HepG2 (cell line): ENCODE measurements around the gene CSTB. TPM values are rescaled to one million over a fixed set of nuclear protein-coding genes. Genes with fewer than 3 reads are reported as not detected.
A peak's percentile ranks its signal among the peaks of the same experiment; 100 is the strongest.

Experiments used
- ATAD3A ChIP-seq: sonication (generic); formaldehyde crosslinking; IDR thresholded peaks from 2 replicates; pipeline ENCODE4 v1.4.0; 2020; ENCODE audit warnings: missing genetic modification reagents
- BHLHE40 ChIP-seq: IDR thresholded peaks from 2 replicates; pipeline ENCODE4 v1.6.1; 2011; ENCODE audit warnings: low read length, improper control_type of control experiment
- GZF1 ChIP-seq: sonication (generic); formaldehyde crosslinking; IDR thresholded peaks from 2 replicates; pipeline ENCODE4 v1.5.1; 2020; ENCODE audit warnings: mild to moderate bottlenecking, missing genetic modification reagents
- HNF4A ChIP-seq: sonication (generic); formaldehyde crosslinking; IDR thresholded peaks from 2 replicates; pipeline ENCODE4 v1.4.0; 2020; ENCODE audit warnings: missing genetic modification reagents
- JUNB ChIP-seq: sonication (generic); formaldehyde crosslinking; IDR thresholded peaks from 2 replicates; pipeline ENCODE4 v1.8.0; 2022; ENCODE audit warnings: missing genetic modification reagents, mild to moderate bottlenecking, borderline replicate concordance
- KLF9 ChIP-seq: IDR thresholded peaks from 2 replicates; pipeline ENCODE4 v1.6.1; 2016; ENCODE audit warnings: low read depth
- MAF1 ChIP-seq: sonication (generic); formaldehyde crosslinking; IDR thresholded peaks from 2 replicates; pipeline ENCODE4 v1.5.0; 2020; ENCODE audit warnings: missing genetic modification reagents, borderline replicate concordance
- MIER3 ChIP-seq: IDR thresholded peaks from 2 replicates; pipeline ENCODE4 v1.6.1; 2016; ENCODE audit warnings: missing compliant biosample characterization, borderline replicate concordance
- POLR2A ChIP-seq, 2 experiments: IDR thresholded peaks; 2 replicates each; pipeline ENCODE4 v1.6.1; 2011; ENCODE audit warnings: low read depth in 2 of 2, low read length in 2 of 2, mild to moderate bottlenecking in 1 of 2, moderate library complexity in 1 of 2; ENCODE audit not compliant: insufficient read depth in 1 of 2
- RCOR2 ChIP-seq: IDR thresholded peaks from 2 replicates; pipeline ENCODE4 v1.6.1; 2016; ENCODE audit warnings: missing biosample characterization, missing genetic modification reagents
- SALL2 ChIP-seq: sonication (generic); formaldehyde crosslinking; IDR thresholded peaks from 2 replicates; pipeline ENCODE4 v1.8.1; 2023; ENCODE audit warnings: mild to moderate bottlenecking, missing genetic modification reagents, inconsistent platforms
- SSRP1 ChIP-seq: IDR thresholded peaks from 2 replicates; pipeline ENCODE4 v1.6.1; 2016; ENCODE audit warnings: control low read depth
- TEAD2 ChIP-seq: sonication (generic); formaldehyde crosslinking; IDR thresholded peaks from 2 replicates; pipeline ENCODE4 v1.9.0; 2021; ENCODE audit warnings: missing genetic modification reagents
- ZBTB8A ChIP-seq: sonication (generic); formaldehyde crosslinking; IDR thresholded peaks from 2 replicates; pipeline ENCODE4 v1.4.0; 2020; ENCODE audit warnings: mild to moderate bottlenecking, low read depth, missing genetic modification reagents, borderline replicate concordance
- ZFAT ChIP-seq: sonication (generic); formaldehyde crosslinking; conservative IDR thresholded peaks from 2 replicates; pipeline ENCODE4 v1.8.1; 2023; ENCODE audit warnings: missing genetic modification reagents, inconsistent platforms
- ZFP36 ChIP-seq: fragments of 150-350 bp; IDR thresholded peaks from 2 replicates; pipeline ENCODE4 v1.6.1; 2018; ENCODE audit warnings: borderline replicate concordance, low read length, low read depth; ENCODE audit not compliant: partially characterized antibody
- ZNF343 ChIP-seq: sonication (generic); formaldehyde crosslinking; IDR thresholded peaks from 2 replicates; pipeline ENCODE4 v1.4.0; 2020; ENCODE audit warnings: mild to moderate bottlenecking, missing genetic modification reagents
- ZNF350 ChIP-seq: sonication (generic); formaldehyde crosslinking; IDR thresholded peaks from 2 replicates; pipeline ENCODE4 v1.4.0; 2020; ENCODE audit warnings: mild to moderate bottlenecking, low read depth, missing genetic modification reagents, borderline replicate concordance
- ZNF430 ChIP-seq: sonication (generic); formaldehyde crosslinking; IDR thresholded peaks from 2 replicates; pipeline ENCODE4 v1.9.0; 2021; ENCODE audit warnings: mild to moderate bottlenecking, missing genetic modification reagents
- ZNF766 ChIP-seq: sonication (generic); formaldehyde crosslinking; IDR thresholded peaks from 2 replicates; pipeline ENCODE4 v1.5.0; 2020; ENCODE audit warnings: missing genetic modification reagents, borderline replicate concordance
- ZNF772 ChIP-seq: sonication (generic); formaldehyde crosslinking; IDR thresholded peaks from 2 replicates; pipeline ENCODE4 v1.5.0; 2020; ENCODE audit warnings: mild to moderate bottlenecking, missing genetic modification reagents
- polyA plus RNA-seq, 8 experiments: library from polyadenylated mRNA; depleted of rRNA in 3 of 8; stranded (reverse) in 7 of 8; unstranded in 1 of 8; fragments of >200 nt; fragmentation: Illumina TruSeq in 4 of 8; extraction: Trizol in 4 of 8; gene quantifications; 2 replicates each; pipeline versions ENCODE4 v1.2.1 to v1.2.3, GENCODE V29; 2011 to 2016; ENCODE audit warnings: low read depth in 4 of 8, missing spikeins in 1 of 8, mixed read lengths in 1 of 8; ENCODE audit not compliant: insufficient read depth in 1 of 8
- total RNA-seq, 5 experiments: library from RNA; depleted of rRNA; stranded (reverse); fragments of >200 nt; fragmentation: Illumina TruSeq; extraction: Trizol; gene quantifications; 2 replicates each; pipeline ENCODE4 v1.2.3, GENCODE V29; 2016; ENCODE audit warnings: low read depth in 1 of 5
- TF ChIP-seq, protein P1 (sequence below): sonication (generic); formaldehyde crosslinking; IDR thresholded peaks from 2 replicates; pipeline ENCODE4 v1.5.0; 2020; ENCODE audit warnings: missing genetic modification reagents
- TF ChIP-seq, protein P2 (sequence below): sonication (generic); formaldehyde crosslinking; IDR thresholded peaks from 2 replicates; pipeline ENCODE4 v1.5.1; 2020; ENCODE audit warnings: missing genetic modification reagents, mild to moderate bottlenecking, borderline replicate concordance
- TF ChIP-seq, protein P3 (sequence below): sonication (generic); formaldehyde crosslinking; IDR thresholded peaks from 2 replicates; pipeline ENCODE4 v1.4.0; 2020; ENCODE audit warnings: low read depth, mild to moderate bottlenecking, missing genetic modification reagents
- TF ChIP-seq, protein P4 (sequence below): IDR thresholded peaks from 2 replicates; pipeline ENCODE4 v1.6.1; 2016; ENCODE audit warnings: mild to moderate bottlenecking, missing biosample characterization, missing genetic modification reagents

Gene CSTB
- total and polyA plus RNA-seq, 2 of the 13 experiments (the other 11 are each of a cell fraction or from before 2014, with no cell fraction given): 11.7 to 94.1 TPM

DNA sequence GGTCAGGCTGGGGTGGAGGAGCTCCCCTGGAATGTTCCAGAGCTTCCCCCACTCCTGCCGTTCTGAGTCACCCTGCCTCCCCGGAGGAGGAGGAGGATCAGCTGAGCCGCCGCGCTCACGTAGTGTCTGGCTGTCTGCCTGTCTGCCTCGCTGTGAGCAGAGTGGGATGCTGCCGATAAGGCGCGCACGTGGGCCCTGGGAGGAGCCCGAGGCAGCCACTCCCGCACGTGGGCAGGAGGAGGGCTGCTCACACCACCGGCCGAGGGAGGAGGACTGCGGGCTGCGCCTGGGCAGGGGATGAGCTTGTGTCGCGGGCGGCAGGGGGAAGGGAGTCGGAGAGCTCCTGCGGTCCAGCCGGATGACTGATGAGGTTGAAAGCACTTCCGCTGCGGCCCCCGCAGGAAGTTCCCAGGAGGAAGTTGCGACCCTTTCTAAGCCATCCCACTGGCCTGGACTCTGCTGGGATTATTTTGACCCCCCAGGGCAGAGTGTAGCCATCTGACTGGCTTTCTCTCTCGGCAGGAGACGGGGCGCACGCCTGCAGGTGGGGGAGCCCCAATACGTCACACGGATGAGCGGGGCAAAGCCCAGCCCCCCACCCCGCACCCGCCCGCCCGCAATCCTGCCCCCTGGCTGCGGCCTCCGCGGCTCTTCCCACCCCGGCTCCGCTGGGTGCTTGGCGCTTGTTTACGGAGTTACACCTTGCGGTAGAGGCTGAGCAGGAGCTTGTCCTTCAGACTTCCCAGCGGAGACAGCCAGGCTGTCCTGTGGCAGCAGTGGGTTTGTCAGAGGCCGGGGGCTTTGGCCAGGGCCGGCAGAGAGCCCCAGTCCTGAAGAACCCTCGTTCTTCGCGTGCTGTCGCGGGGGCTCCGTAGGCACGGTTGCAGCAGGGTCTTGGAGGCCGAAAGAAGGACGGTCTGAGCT, 47.4 kb downstream of the CSTB start (continued):
- TF ChIP-seq ZFP36: no peak
- TF ChIP-seq ZFAT (CRISPR knock-in tag): no peak
- TF ChIP-seq, protein P1, sequence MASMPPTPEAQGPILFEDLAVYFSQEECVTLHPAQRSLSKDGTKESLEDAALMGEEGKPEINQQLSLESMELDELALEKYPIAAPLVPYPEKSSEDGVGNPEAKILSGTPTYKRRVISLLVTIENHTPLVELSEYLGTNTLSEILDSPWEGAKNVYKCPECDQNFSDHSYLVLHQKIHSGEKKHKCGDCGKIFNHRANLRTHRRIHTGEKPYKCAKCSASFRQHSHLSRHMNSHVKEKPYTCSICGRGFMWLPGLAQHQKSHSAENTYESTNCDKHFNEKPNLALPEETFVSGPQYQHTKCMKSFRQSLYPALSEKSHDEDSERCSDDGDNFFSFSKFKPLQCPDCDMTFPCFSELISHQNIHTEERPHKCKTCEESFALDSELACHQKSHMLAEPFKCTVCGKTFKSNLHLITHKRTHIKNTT: no peak
- TF ChIP-seq, protein P2, sequence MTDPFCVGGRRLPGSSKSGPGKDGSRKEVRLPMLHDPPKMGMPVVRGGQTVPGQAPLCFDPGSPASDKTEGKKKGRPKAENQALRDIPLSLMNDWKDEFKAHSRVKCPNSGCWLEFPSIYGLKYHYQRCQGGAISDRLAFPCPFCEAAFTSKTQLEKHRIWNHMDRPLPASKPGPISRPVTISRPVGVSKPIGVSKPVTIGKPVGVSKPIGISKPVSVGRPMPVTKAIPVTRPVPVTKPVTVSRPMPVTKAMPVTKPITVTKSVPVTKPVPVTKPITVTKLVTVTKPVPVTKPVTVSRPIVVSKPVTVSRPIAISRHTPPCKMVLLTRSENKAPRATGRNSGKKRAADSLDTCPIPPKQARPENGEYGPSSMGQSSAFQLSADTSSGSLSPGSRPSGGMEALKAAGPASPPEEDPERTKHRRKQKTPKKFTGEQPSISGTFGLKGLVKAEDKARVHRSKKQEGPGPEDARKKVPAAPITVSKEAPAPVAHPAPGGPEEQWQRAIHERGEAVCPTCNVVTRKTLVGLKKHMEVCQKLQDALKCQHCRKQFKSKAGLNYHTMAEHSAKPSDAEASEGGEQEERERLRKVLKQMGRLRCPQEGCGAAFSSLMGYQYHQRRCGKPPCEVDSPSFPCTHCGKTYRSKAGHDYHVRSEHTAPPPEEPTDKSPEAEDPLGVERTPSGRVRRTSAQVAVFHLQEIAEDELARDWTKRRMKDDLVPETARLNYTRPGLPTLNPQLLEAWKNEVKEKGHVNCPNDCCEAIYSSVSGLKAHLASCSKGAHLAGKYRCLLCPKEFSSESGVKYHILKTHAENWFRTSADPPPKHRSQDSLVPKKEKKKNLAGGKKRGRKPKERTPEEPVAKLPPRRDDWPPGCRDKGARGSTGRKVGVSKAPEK (CRISPR knock-in tag): no peak
- no peak for TF ChIP-seq KLF9 (CRISPR knock-in tag)
- TF ChIP-seq ZBTB8A: no peak
- no peak for TF ChIP-seq GZF1 (CRISPR knock-in tag)
- TF ChIP-seq SALL2 (CRISPR knock-in tag): peak; percentile 93; the same call in 1 of the 2 replicates
- no peak for TF ChIP-seq ZNF343
- TF ChIP-seq ZNF430 (CRISPR knock-in tag): no peak; the same call in 1 of the 2 replicates
- TF ChIP-seq ZNF766 (CRISPR knock-in tag): no peak
- peak; percentile 89 for TF ChIP-seq BHLHE40
- TF ChIP-seq, protein P3, sequence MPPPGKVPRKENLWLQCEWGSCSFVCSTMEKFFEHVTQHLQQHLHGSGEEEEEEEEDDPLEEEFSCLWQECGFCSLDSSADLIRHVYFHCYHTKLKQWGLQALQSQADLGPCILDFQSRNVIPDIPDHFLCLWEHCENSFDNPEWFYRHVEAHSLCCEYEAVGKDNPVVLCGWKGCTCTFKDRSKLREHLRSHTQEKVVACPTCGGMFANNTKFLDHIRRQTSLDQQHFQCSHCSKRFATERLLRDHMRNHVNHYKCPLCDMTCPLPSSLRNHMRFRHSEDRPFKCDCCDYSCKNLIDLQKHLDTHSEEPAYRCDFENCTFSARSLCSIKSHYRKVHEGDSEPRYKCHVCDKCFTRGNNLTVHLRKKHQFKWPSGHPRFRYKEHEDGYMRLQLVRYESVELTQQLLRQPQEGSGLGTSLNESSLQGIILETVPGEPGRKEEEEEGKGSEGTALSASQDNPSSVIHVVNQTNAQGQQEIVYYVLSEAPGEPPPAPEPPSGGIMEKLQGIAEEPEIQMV: peak; percentile 49; the same call in 1 of the 2 replicates
- TF ChIP-seq TEAD2 (CRISPR knock-in tag): no peak
- peak; percentile 78; the same call in 1 of the 2 replicates for TF ChIP-seq MIER3 (CRISPR knock-in tag)
- TF ChIP-seq, protein P4, sequence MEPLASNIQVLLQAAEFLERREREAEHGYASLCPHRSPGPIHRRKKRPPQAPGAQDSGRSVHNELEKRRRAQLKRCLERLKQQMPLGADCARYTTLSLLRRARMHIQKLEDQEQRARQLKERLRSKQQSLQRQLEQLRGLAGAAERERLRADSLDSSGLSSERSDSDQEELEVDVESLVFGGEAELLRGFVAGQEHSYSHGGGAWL (CRISPR knock-in tag): peak; percentile 93
- TF ChIP-seq POLR2A (IDR thresholded peaks at IDR 0.05; ENCODE audit: insufficient read depth in 1 of 2, low read depth in 2 of 2, low read length in 2 of 2): peak in 1 of 2 experiments; percentile 75; a peak in 2 of 4 replicates
- peak; percentile 68; the same call in 1 of the 2 replicates for TF ChIP-seq MAF1 (CRISPR knock-in tag)
- peak; percentile 16; the same call in 1 of the 2 replicates for TF ChIP-seq JUNB (CRISPR knock-in tag)
- peak; percentile 51; the same call in 1 of the 2 replicates for TF ChIP-seq RCOR2 (CRISPR knock-in tag)
- no peak for TF ChIP-seq ATAD3A
- TF ChIP-seq HNF4A (CRISPR knock-in tag): no peak; the same call in none of the 2 replicates
- peak; percentile 17; the same call in 1 of the 2 replicates for TF ChIP-seq SSRP1
- peak; percentile 78; the same call in 1 of the 2 replicates for TF ChIP-seq ZNF350 (CRISPR knock-in tag)
- peak; percentile 81; the same call in 1 of the 2 replicates for TF ChIP-seq ZNF772 (CRISPR knock-in tag)
